Measurements from ENCODE around the gene DEFB131B.

- TF ChIP-seq CTCF (conservative IDR thresholded peaks at IDR 0.05) (no peak), EZH2 (IDR thresholded peaks at IDR 0.05; ENCODE audit: low read depth) (no peak)
These were observed 39.4 kb downstream of the DEFB131B start for GRCh38 chr11:71917646-71918140.
